HG03175 (cell line): Measurements from ENCODE around the gene ITPR2.
"Not testable (repeated sequence)": the region's sequence is repeated elsewhere in the genome, so short reads cannot be mapped to it uniquely, and the experiment has no call there.

Experiments used
- ATAC-seq: cut with Tn5 transposase; IDR thresholded peaks from one replicate; pipeline ENCODE4 v1.9.1; 2021; ENCODE audit warnings: mild to moderate bottlenecking, moderate library complexity; ENCODE audit not compliant: unreplicated experiment

Gene ITPR2

GRCh38 chr12:26851031-26851809 is 18.2 kb upstream of the ITPR2 start:
- no peak for ATAC-seq

GRCh38 chr12:26848156-26848825 is 15.3 kb upstream of the ITPR2 start:
- ATAC-seq = no peak

DNA sequence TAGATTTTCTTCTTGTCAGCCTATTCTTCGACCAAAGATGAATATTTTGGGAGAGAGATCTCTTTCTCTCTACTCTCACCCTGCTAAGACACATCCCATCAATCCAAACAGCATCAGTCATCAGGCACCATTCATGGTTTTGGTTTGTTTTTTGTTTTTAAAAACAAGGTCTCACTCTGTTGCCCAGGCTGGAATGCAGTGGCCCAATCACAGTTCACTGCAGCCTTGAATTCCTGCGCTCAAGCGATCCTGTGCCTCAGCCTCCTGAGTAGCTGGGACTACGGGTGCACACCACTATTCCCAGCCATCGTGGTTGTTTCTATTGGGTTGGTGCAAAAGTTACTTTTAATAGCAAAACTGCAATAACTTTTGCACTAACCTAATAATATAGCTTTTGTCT is 14.4 kb upstream of the ITPR2 start:
- ATAC-seq = no peak

GRCh38 chr12:26846416-26846815 is 13.4 kb upstream of the ITPR2 start:
- peak; percentile 57 for ATAC-seq

GRCh38 chr12:26845984-26846383 is 13.0 kb upstream of the ITPR2 start:
- no peak for ATAC-seq

- ATAC-seq = no peak
Observed at GRCh38 chr12:26845057-26845666, 12.2 kb upstream of the ITPR2 start.

DNA sequence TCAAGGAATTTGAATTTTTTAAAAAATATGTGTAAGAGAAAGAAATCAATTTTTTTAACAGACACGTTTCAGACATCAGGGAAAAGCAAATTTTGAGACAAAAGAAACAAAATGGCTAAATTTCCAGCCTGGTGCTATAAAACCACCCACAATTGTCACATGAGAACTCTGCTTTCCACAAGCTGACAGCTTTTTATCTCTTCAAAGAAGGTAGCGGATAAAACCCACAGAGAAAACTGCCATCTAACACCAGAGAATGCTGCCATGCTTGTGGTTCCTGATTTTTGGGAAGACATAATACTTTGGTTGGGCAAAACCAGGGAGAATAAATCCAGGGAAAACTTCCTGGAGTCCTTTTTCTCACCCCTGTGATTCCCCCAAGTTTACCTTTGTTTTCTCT is 10.3 kb upstream of the ITPR2 start:
- ATAC-seq = no peak

GRCh38 chr12:26841085-26841484 is 8.1 kb upstream of the ITPR2 start:
- ATAC-seq = no peak

GRCh38 chr12:26839512-26839911 is 6.5 kb upstream of the ITPR2 start:
- no peak for ATAC-seq

DNA sequence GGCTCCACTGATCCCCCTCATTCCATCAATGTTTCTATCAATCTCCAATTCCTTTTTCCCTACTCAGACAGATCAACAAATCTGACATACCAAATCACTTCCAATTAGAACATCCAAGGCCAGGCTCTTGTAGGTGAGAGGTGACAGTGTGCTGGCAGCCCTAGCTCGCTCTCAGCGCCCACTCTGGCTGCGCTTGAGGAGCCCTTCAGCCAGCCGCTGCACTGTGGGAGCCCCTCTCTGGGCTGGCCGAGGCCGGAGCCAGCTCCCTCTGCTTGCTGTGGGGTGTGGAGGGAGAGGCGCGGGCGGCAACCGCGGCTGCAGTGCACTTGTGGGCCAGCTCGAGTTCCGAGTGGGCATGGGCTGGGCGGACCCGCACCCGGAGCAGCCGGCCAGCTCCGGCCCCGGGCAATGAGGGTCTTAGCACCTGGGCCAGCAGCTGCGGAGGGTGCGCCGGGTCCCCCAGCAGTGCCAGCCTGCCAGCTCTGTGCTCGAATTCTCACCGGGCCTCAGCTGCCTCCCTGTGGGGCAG is 6.0 kb upstream of the ITPR2 start:
- ATAC-seq = no peak

GRCh38 chr12:26836201-26836600 is 3.2 kb upstream of the ITPR2 start:
- no peak for ATAC-seq

GRCh38 chr12:26834503-26835060 is 1.6 kb upstream of the ITPR2 start:
- ATAC-seq = not testable (repeated sequence)

DNA sequence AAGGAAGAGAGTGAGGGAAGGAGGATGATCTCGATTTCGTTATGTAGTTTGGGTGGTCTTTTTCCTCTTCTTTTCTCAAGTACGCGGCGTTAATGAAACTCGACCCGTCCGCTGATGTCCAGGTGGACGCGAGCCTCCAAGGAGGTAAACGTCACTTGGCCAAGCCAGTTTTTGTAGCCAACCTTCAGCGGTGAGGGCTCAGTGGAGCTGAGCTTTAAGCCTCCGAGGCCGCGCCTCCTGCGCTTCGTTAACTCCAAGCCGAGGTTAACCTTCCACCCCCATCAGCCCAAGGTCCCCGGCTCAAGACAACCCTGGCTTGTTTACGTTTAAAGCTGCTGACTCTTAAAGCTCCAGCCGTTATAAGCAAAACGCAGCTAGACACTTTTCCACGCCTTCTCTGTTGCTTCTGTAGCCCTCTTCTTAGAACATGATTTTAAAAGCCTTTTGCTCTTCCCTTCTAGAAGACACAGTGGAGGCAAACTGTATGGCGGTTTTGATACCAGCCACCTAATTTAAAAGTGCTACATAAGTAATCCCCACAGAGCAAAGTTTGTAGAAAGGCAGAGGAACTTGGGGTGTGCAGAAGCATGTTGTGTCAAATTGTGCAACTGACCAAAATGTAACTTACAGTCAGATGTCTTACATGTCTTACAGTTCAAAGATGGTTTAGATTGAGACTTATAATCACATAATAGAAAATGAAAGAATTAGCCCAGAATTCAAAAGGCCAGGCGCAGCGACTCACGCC is 923 bp upstream of the ITPR2 start:
- ATAC-seq = peak; percentile 25

DNA sequence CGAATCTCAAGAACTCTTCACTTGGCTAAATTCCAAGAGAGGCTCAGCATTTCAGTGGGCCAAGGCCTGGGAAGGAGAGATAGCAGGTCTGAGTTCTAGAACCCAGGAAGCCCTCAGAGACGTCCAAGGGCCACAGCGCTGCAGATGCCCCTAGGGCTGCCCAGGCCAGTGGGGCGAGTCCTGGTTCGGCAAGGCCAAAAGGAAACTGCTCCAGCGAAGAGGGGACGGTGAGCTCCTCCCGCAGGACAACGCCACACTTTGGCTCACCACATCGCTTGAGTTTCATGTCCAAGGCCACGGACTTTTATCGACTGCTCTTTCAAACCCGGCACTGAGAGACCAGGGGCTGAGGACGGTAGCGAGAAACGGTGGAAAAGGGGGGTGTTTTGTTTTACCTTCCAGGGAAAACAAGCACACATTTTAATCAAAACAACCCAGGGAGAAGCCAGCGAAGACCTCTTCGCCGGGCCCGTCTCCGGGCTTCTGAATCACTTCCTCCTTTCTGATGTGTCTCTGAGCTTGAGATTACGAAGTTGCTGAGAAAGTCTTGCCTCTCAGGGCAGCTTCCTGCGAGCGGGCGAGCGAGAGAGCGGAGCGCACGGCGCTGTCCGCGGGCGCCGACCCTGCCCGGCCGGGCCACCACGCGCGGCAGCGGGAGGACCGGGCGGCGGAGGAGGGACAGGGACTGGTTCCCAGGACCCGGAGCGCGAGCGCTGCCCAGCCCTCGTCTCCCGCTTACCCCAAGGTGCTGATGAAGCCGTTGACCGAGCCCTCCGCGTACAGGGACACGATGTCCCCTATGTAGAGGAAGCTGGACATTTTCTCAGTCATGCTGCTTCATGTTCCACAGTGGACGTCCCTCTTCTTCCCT is 808 bp downstream of the ITPR2 start:
- peak; percentile 53 for ATAC-seq

DNA sequence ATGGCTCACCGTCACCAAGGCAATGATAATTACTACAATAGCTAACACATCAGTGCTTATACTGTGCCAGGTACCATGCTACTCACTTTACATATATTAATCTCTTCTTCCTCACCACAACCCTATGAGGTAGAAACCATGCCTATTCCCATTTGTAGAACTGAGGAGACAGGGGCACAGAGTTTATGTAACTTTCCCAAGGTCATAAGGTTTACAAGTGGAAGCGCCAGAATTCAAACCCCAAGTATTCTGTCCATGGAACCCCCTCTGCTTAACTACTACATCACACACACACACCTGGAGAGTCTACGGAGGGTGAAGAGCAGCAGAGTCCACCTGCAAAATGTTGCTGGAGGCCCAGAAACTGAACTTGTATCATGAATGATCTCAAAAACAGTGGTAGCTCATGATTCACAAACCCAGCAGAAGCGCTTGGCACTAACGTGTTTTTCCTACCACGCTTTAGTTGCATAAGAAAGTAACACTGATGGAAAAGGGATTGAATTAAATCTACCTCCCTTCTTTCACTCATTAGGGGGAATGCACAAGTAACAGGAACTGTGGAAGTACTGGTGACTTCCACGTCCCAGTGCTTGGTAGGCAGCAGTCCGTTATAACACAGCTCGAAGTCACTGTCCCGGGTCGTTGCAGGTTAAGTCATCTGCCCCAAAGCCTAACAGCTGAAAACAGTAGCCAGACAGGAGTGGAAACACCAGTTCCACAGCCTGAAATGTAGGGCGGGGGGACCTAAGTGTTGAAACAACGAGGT is 2.0 kb downstream of the ITPR2 start:
- ATAC-seq = no peak

- ATAC-seq = no peak
Observed at GRCh38 chr12:26830363-26830762, 2.6 kb downstream of the ITPR2 start.

GRCh38 chr12:26828280-26829073 is 4.5 kb downstream of the ITPR2 start:
- ATAC-seq = no peak

GRCh38 chr12:26826437-26826836 is 6.6 kb downstream of the ITPR2 start:
- ATAC-seq = no peak
